Neural crest cell (in vitro differentiated cells): Measurements from ENCODE around the gene PROSER1. TPM values are rescaled to one million over a fixed set of nuclear protein-coding genes. Genes with fewer than 3 reads are reported as not detected.

Experiments used
- DNase-seq: peaks from one replicate; pipeline ENCODE4 v3.0.0; 2021; ENCODE audit warnings: low read depth, mixed read lengths, low spot score
- H3K27ac Mint-ChIP-seq: one replicate; pipeline ENCODE4 v1.8.0; 2021; ENCODE audit warnings: mild to moderate bottlenecking, mixed read lengths; ENCODE audit not compliant: unreplicated experiment
- H3K27me3 Mint-ChIP-seq: 2 replicates; pipeline ENCODE4 v1.8.0; 2021; ENCODE audit warnings: low read depth, mild to moderate bottlenecking, mixed read lengths
- H3K36me3 Mint-ChIP-seq: 2 replicates; pipeline ENCODE4 v1.8.0; 2021; ENCODE audit warnings: low read depth, mild to moderate bottlenecking, mixed read lengths
- H3K4me1 Mint-ChIP-seq: 2 replicates; pipeline ENCODE4 v1.8.0; 2021; ENCODE audit warnings: mixed read lengths
- H3K4me3 Mint-ChIP-seq: one replicate; pipeline ENCODE4 v1.8.0; 2021; ENCODE audit warnings: mild to moderate bottlenecking, mixed read lengths
- H3K9me3 Mint-ChIP-seq: 2 replicates; pipeline ENCODE4 v1.8.0; 2021; ENCODE audit warnings: mixed read lengths
- CTCF ChIP-seq: fragments of 200-600 bp; sonication (generic); conservative IDR thresholded peaks from 2 replicates; pipeline ENCODE4 v1.5.0; 2021; ENCODE audit warnings: antibody characterized with exemption, mild to moderate bottlenecking
- total RNA-seq: library from RNA; stranded (reverse); gene quantifications from 2 replicates; pipeline ENCODE4 v1.2.1, GENCODE V29; 2021

Gene PROSER1
- total RNA-seq, 1 donor from 2014 or later: 67.4 TPM

- no peaks in the 10 kb centered on the region for H3K27me3 Mint-ChIP-seq
Observed at GRCh38 chr13:38981096-38981495, 56.8 kb downstream of the PROSER1 start.

GRCh38 chr13:38980750-38981078 lies 57.2 kb downstream of the PROSER1 start:
- DNase-seq: no peak
- TF ChIP-seq CTCF: no peak
- Mint-ChIP-seq H3K4me3 (no peak overlapping the region), H3K4me1 (peaks cover 16% of the 10 kb centered on the region), H3K27me3 (no peaks in the 10 kb centered on the region), H3K9me3 (peaks cover 17% of the 10 kb centered on the region), H3K36me3 (no peaks in the 10 kb centered on the region), H3K27ac (no peak overlapping the region)

More at GRCh38 chr13:38981096-38981495, 56.8 kb downstream of the PROSER1 start:
- TF ChIP-seq CTCF: no peak
- Mint-ChIP-seq H3K27ac (no peak overlapping the region), H3K36me3 (no peaks in the 10 kb centered on the region), H3K4me3 (no peak overlapping the region), H3K9me3 (peaks cover 17% of the 10 kb centered on the region), H3K4me1 (peaks cover 16% of the 10 kb centered on the region)
- DNase-seq: no peak

DNA sequence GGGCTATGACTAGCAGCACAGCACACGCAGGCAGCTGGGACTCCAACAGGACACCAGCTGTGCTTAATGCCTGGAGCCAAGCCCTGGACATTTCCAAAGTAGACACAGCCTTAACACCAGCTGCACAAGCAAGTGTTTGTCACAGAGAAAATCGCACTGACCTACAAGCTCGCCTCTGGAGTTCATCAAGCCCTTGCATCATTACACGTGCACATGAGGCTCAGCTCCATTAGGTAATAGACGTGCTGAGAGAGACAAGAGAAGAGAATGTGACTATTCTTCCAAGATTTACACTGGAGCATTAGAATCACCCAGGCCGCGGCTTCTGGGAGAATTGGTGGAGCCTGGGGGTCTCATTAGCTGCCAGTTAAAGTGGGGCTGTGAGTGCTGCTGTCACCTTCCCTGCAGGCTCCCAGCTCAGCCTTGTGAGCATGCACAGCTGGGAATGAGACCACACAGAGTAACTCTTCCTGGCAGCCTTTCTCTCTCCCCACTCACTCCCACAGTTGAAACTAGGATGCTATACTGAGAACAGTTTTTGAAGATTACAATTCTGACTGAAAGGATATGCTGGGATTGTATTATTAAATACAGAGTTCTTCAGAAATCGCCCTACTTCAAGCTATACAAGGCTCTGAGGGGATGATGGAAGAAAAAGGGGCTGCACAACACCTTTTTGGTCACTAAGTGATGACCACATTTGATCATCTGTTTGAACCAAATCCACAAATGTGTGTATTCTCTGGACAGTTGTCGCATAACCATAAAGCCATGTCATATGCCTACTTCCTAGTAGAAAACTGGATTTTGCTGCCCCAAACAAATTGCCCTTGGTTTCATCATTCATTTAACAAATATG lies 57.8 kb downstream of the PROSER1 start:
- no peak for TF ChIP-seq CTCF
- Mint-ChIP-seq H3K36me3 (no peaks in the 10 kb centered on the region), H3K27ac (no peak overlapping the region), H3K4me3 (no peak overlapping the region), H3K4me1 (peaks cover 16% of the 10 kb centered on the region), H3K9me3 (peaks cover 17% of the 10 kb centered on the region), H3K27me3 (no peaks in the 10 kb centered on the region)
- DNase-seq: peak; percentile 3

GRCh38 chr13:38970380-38971051 lies 67.4 kb downstream of the PROSER1 start:
- no peaks in the 10 kb centered on the region for H3K9me3 Mint-ChIP-seq
- no peak for DNase-seq
- no peak overlapping the region for H3K4me3 Mint-ChIP-seq
- H3K27me3 Mint-ChIP-seq: no peaks in the 10 kb centered on the region
- no peaks in the 10 kb centered on the region for H3K4me1 Mint-ChIP-seq
- no peak overlapping the region for H3K27ac Mint-ChIP-seq
- H3K36me3 Mint-ChIP-seq: no peaks in the 10 kb centered on the region
- no peak for TF ChIP-seq CTCF

DNA sequence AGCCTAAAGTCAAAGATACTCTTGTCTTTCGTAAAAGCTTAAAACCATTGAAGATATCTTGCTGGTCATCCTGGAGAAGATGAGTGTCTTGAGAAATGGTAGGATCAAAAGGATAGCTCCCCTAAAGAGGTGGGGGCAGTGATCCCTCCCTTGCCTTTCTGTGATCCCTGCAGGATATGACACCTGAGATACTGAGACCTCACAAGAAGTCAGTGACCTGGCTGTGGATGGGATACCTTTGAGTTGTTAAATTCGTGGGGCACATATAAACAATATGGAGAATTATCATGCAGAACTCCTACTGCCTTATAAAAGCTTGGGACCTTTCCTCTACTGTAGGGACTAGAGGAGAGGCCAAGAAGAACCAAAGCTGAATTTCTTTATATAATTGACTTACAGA lies 68.7 kb downstream of the PROSER1 start:
- no peak for TF ChIP-seq CTCF
- no peak for DNase-seq
- Mint-ChIP-seq H3K27ac (no peak overlapping the region), H3K36me3 (no peaks in the 10 kb centered on the region), H3K27me3 (no peaks in the 10 kb centered on the region), H3K4me1 (no peaks in the 10 kb centered on the region), H3K9me3 (no peaks in the 10 kb centered on the region), H3K4me3 (no peak overlapping the region)
